ENCODE measurements around the gene KDM6B. TPM values are rescaled to one million over a fixed set of nuclear protein-coding genes. Genes with fewer than 3 reads are reported as not detected.

Gene KDM6B
- polyA plus RNA-seq, 1 donor from 2014 or later, result 2.5 TPM

- Histone ChIP-seq H4K20me1 (ENCODE audit: insufficient read depth) (peaks cover 73% of the 10 kb centered on the region), H2AFZ (ENCODE audit: low read depth, low read length) (no peak overlapping the region), H3F3A (ENCODE audit: insufficient read depth, low read length, poor library complexity, severe bottlenecking) (peaks cover 11% of the 10 kb centered on the region), H3K27me3 (ENCODE audit: insufficient read depth, low read depth, low read length) (no peaks in the 10 kb centered on the region), H3K27ac (ENCODE audit: low read length) (no peak overlapping the region), H3K9me2 (ENCODE audit: insufficient read depth, low read length) (no peaks in the 10 kb centered on the region), H3K36me3 (ENCODE audit: insufficient read depth, low read length) (peaks cover 5% of the 10 kb centered on the region), H3K9me3 (ENCODE audit: low read length) (no peaks in the 10 kb centered on the region), H3K4me3 (ENCODE audit: low read length) (no peak overlapping the region), H3K9ac (ENCODE audit: low read length) (no peak overlapping the region), H3K79me2 (replicated peaks; ENCODE audit: insufficient read depth, low read length) (peaks cover 43% of the 10 kb centered on the region), H3K4me2 (ENCODE audit: low read length) (no peak overlapping the region)
- TF ChIP-seq SMC3 (conservative IDR thresholded peaks at IDR 0.05; ENCODE audit: poor library complexity) (no peak), TAF1 (IDR thresholded peaks at IDR 0.05; ENCODE audit: low read depth) (no peak), POLR2AphosphoS5 (IDR thresholded peaks at IDR 0.05) (no peak), RAD21 (conservative IDR thresholded peaks at IDR 0.05) (no peak), EP300 (conservative IDR thresholded peaks at IDR 0.05; ENCODE audit: poor library complexity, severe bottlenecking) (no peak), EZH2 (IDR thresholded peaks at IDR 0.05; ENCODE audit: borderline replicate concordance, insufficient read depth, low read length, poor library complexity, severe bottlenecking) (no peak), MXI1 (conservative IDR thresholded peaks at IDR 0.05; ENCODE audit: poor library complexity, severe bottlenecking) (no peak)
- TF ChIP-seq, protein P1, sequence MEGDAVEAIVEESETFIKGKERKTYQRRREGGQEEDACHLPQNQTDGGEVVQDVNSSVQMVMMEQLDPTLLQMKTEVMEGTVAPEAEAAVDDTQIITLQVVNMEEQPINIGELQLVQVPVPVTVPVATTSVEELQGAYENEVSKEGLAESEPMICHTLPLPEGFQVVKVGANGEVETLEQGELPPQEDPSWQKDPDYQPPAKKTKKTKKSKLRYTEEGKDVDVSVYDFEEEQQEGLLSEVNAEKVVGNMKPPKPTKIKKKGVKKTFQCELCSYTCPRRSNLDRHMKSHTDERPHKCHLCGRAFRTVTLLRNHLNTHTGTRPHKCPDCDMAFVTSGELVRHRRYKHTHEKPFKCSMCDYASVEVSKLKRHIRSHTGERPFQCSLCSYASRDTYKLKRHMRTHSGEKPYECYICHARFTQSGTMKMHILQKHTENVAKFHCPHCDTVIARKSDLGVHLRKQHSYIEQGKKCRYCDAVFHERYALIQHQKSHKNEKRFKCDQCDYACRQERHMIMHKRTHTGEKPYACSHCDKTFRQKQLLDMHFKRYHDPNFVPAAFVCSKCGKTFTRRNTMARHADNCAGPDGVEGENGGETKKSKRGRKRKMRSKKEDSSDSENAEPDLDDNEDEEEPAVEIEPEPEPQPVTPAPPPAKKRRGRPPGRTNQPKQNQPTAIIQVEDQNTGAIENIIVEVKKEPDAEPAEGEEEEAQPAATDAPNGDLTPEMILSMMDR (IDR thresholded peaks at IDR 0.05; ENCODE audit: poor library complexity, severe bottlenecking), result no peak
- TF ChIP-seq, protein P2, sequence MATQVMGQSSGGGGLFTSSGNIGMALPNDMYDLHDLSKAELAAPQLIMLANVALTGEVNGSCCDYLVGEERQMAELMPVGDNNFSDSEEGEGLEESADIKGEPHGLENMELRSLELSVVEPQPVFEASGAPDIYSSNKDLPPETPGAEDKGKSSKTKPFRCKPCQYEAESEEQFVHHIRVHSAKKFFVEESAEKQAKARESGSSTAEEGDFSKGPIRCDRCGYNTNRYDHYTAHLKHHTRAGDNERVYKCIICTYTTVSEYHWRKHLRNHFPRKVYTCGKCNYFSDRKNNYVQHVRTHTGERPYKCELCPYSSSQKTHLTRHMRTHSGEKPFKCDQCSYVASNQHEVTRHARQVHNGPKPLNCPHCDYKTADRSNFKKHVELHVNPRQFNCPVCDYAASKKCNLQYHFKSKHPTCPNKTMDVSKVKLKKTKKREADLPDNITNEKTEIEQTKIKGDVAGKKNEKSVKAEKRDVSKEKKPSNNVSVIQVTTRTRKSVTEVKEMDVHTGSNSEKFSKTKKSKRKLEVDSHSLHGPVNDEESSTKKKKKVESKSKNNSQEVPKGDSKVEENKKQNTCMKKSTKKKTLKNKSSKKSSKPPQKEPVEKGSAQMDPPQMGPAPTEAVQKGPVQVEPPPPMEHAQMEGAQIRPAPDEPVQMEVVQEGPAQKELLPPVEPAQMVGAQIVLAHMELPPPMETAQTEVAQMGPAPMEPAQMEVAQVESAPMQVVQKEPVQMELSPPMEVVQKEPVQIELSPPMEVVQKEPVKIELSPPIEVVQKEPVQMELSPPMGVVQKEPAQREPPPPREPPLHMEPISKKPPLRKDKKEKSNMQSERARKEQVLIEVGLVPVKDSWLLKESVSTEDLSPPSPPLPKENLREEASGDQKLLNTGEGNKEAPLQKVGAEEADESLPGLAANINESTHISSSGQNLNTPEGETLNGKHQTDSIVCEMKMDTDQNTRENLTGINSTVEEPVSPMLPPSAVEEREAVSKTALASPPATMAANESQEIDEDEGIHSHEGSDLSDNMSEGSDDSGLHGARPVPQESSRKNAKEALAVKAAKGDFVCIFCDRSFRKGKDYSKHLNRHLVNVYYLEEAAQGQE (IDR thresholded peaks at IDR 0.05; ENCODE audit: borderline replicate concordance), result no peak
These were observed 12.2 kb downstream of the KDM6B start for GRCh38 chr17:7846063-7846735.

DNA sequence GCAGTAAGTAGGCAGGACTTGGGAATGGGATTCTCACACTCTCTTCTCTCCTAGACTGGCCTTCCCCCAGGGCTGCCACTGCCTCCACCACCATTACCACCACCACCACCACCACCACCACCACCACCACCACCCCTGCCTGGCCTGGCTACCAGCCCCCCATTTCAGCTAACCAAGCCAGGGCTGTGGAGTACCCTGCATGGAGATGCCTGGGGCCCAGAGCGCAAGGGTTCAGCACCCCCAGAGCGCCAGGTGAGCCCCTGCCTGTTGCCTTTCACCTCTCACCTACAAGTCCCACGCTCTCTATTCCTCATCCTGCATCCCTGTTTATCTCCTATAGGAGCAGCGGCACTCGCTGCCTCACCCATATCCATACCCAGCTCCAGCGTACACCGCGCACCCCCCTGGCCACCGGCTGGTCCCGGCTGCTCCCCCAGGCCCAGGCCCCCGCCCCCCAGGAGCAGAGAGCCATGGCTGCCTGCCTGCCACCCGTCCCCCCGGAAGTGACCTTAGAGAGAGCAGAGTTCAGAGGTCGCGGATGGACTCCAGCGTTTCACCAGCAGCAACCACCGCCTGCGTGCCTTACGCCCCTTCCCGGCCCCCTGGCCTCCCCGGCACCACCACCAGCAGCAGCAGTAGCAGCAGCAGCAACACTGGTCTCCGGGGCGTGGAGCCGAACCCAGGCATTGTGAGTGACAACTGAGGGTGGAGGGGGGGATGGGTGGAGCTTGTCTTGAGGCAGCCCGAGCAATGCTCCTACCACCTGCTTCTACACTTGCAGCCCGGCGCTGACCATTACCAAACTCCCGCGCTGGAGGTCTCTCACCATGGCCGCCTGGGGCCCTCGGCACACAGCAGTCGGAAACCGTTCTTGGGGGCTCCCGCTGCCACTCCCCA is 13.0 kb downstream of the KDM6B start:
- Histone ChIP-seq H2AFZ (ENCODE audit: low read depth, low read length) (no peak overlapping the region), H4K20me1 (ENCODE audit: insufficient read depth) (peaks cover 79% of the 10 kb centered on the region), H3K79me2 (replicated peaks; ENCODE audit: insufficient read depth, low read length) (peaks cover 42% of the 10 kb centered on the region), H3K4me3 (ENCODE audit: low read length) (no peak overlapping the region), H3K4me2 (ENCODE audit: low read length) (no peak overlapping the region), H3K36me3 (ENCODE audit: insufficient read depth, low read length) (peaks cover 8% of the 10 kb centered on the region), H3K9me2 (ENCODE audit: insufficient read depth, low read length) (no peaks in the 10 kb centered on the region), H3K9ac (ENCODE audit: low read length) (no peak overlapping the region), H3F3A (ENCODE audit: insufficient read depth, low read length, poor library complexity, severe bottlenecking) (peaks cover 11% of the 10 kb centered on the region), H3K9me3 (ENCODE audit: low read length) (no peaks in the 10 kb centered on the region), H3K27me3 (ENCODE audit: insufficient read depth, low read depth, low read length) (no peaks in the 10 kb centered on the region), H3K27ac (ENCODE audit: low read length) (no peak overlapping the region)
- TF ChIP-seq POLR2AphosphoS5 (IDR thresholded peaks at IDR 0.05) (no peak), RAD21 (conservative IDR thresholded peaks at IDR 0.05) (no peak), EZH2 (IDR thresholded peaks at IDR 0.05; ENCODE audit: borderline replicate concordance, insufficient read depth, low read length, poor library complexity, severe bottlenecking) (no peak), TAF1 (IDR thresholded peaks at IDR 0.05; ENCODE audit: low read depth) (no peak)

Data from neural cell (in vitro differentiated cells).